HUES6 (cell line): ENCODE results near the gene SSBP3.

Experiments
- H3K27ac ChIP-seq: 2 replicates; pipeline ENCODE4 v1.7.0; 2013; ENCODE audit warnings: low read depth, mild to moderate bottlenecking, low read length, inconsistent platforms
- H3K27me3 ChIP-seq: 2 replicates; pipeline ENCODE4 v1.6.1; 2013; ENCODE audit warnings: low read length; ENCODE audit not compliant: control insufficient read depth, insufficient read depth
- H3K36me3 ChIP-seq: 2 replicates; pipeline ENCODE4 v1.6.1; 2013; ENCODE audit warnings: low read length; ENCODE audit not compliant: control insufficient read depth, insufficient read depth
- H3K4me1 ChIP-seq: 2 replicates; pipeline ENCODE4 v1.6.1; 2013; ENCODE audit warnings: low read length; ENCODE audit not compliant: control insufficient read depth, insufficient read depth
- H3K4me3 ChIP-seq: 2 replicates; pipeline ENCODE4 v1.5.1; 2013; ENCODE audit warnings: low read depth, low read length
- H3K9ac ChIP-seq: one replicate; pipeline ENCODE4 v1.6.1; 2013; ENCODE audit warnings: mild to moderate bottlenecking, low read length
- H3K9me3 ChIP-seq: 2 replicates; pipeline ENCODE4 v1.6.1; 2013; ENCODE audit warnings: low read depth, low read length; ENCODE audit not compliant: control insufficient read depth, insufficient read depth

Gene SSBP3

GRCh38 chr1:54227891-54228310 is 178.3 kb downstream of the SSBP3 start:
- Histone ChIP-seq H3K36me3 (peaks cover 39% of the 10 kb centered on the region), H3K9ac (no peak overlapping the region), H3K27ac (no peak overlapping the region), H3K9me3 (no peaks in the 10 kb centered on the region), H3K4me1 (peaks cover 13% of the 10 kb centered on the region; the same call in 1 of the 2 replicates), H3K4me3 (no peak overlapping the region), H3K27me3 (no peaks in the 10 kb centered on the region)

- Histone ChIP-seq H3K4me3 (no peak overlapping the region), H3K9me3 (no peaks in the 10 kb centered on the region), H3K4me1 (peaks cover 16% of the 10 kb centered on the region; the same call in 1 of the 2 replicates), H3K27me3 (no peaks in the 10 kb centered on the region), H3K36me3 (peaks cover 38% of the 10 kb centered on the region), H3K27ac (no peak overlapping the region), H3K9ac (no peak overlapping the region)
These were observed 179.0 kb downstream of the SSBP3 start for GRCh38 chr1:54227091-54227602.

GRCh38 chr1:54225986-54226559 is 180.1 kb downstream of the SSBP3 start:
- no peaks in the 10 kb centered on the region for H3K9me3 ChIP-seq
- H3K4me1 ChIP-seq, result peaks cover 18% of the 10 kb centered on the region; the same call in 1 of the 2 replicates
- peaks cover 31% of the 10 kb centered on the region for H3K36me3 ChIP-seq
- H3K4me3 ChIP-seq, result no peak overlapping the region
- H3K9ac ChIP-seq, result no peak overlapping the region
- H3K27me3 ChIP-seq, result no peaks in the 10 kb centered on the region
- H3K27ac ChIP-seq, result no peak overlapping the region

- Histone ChIP-seq H3K27ac (no peak overlapping the region), H3K9ac (no peak overlapping the region), H3K36me3 (peaks cover 24% of the 10 kb centered on the region), H3K9me3 (no peaks in the 10 kb centered on the region), H3K27me3 (no peaks in the 10 kb centered on the region), H3K4me3 (no peak overlapping the region), H3K4me1 (peaks cover 18% of the 10 kb centered on the region; the same call in 1 of the 2 replicates)
These were observed 180.8 kb downstream of the SSBP3 start for GRCh38 chr1:54225378-54225777.

GRCh38 chr1:54224233-54224632 is 182.0 kb downstream of the SSBP3 start:
- peaks cover 32% of the 10 kb centered on the region for H3K36me3 ChIP-seq
- no peaks in the 10 kb centered on the region for H3K9me3 ChIP-seq
- peaks cover 22% of the 10 kb centered on the region; the same call in 1 of the 2 replicates for H3K4me1 ChIP-seq
- H3K27ac ChIP-seq, result no peak overlapping the region
- no peaks in the 10 kb centered on the region for H3K27me3 ChIP-seq
- H3K4me3 ChIP-seq, result no peak overlapping the region
- no peak overlapping the region for H3K9ac ChIP-seq

- Histone ChIP-seq H3K36me3 (peaks cover 37% of the 10 kb centered on the region), H3K4me1 (peaks cover 21% of the 10 kb centered on the region; the same call in 1 of the 2 replicates), H3K9me3 (no peaks in the 10 kb centered on the region), H3K27me3 (no peaks in the 10 kb centered on the region), H3K27ac (no peak overlapping the region), H3K9ac (no peak overlapping the region), H3K4me3 (no peak overlapping the region)
These were observed 182.6 kb downstream of the SSBP3 start for GRCh38 chr1:54223441-54224202.

GRCh38 chr1:54222711-54223110 is 183.5 kb downstream of the SSBP3 start:
- Histone ChIP-seq H3K36me3 (peaks cover 37% of the 10 kb centered on the region), H3K27me3 (no peaks in the 10 kb centered on the region), H3K9me3 (no peaks in the 10 kb centered on the region), H3K4me3 (no peak overlapping the region), H3K4me1 (peaks cover 13% of the 10 kb centered on the region; the same call in 1 of the 2 replicates), H3K27ac (no peak overlapping the region), H3K9ac (no peak overlapping the region)

- Histone ChIP-seq H3K4me1 (peaks cover 8% of the 10 kb centered on the region; the same call in 1 of the 2 replicates), H3K36me3 (peaks cover 37% of the 10 kb centered on the region), H3K9ac (no peak overlapping the region), H3K9me3 (no peaks in the 10 kb centered on the region), H3K27me3 (no peaks in the 10 kb centered on the region), H3K4me3 (no peak overlapping the region), H3K27ac (no peak overlapping the region)
These were observed 184.2 kb downstream of the SSBP3 start for GRCh38 chr1:54221867-54222484.

- Histone ChIP-seq H3K9me3 (no peaks in the 10 kb centered on the region), H3K36me3 (peaks cover 42% of the 10 kb centered on the region), H3K9ac (no peak overlapping the region), H3K27me3 (no peaks in the 10 kb centered on the region), H3K27ac (no peak overlapping the region), H3K4me3 (no peak overlapping the region), H3K4me1 (peaks cover 8% of the 10 kb centered on the region; the same call in 1 of the 2 replicates)
These were observed 184.9 kb downstream of the SSBP3 start for GRCh38 chr1:54221113-54221834.

- no peaks in the 10 kb centered on the region for H3K9me3 ChIP-seq
- H3K4me3 ChIP-seq, result no peak overlapping the region
- no peaks in the 10 kb centered on the region for H3K27me3 ChIP-seq
- no peak overlapping the region for H3K27ac ChIP-seq
- peaks cover 47% of the 10 kb centered on the region for H3K36me3 ChIP-seq
- peaks cover 8% of the 10 kb centered on the region; the same call in 1 of the 2 replicates for H3K4me1 ChIP-seq
- no peak overlapping the region for H3K9ac ChIP-seq
These were observed 186.0 kb downstream of the SSBP3 start for GRCh38 chr1:54220004-54220811.
